IPS-18c (cell line): Measurements from ENCODE around the gene AHI1.

Source experiments
- H3K4me3 ChIP-seq: 2 replicates; pipeline ENCODE4 v1.7.0; 2013; ENCODE audit warnings: low read depth, mild to moderate bottlenecking, low read length, moderate library complexity; ENCODE audit not compliant: insufficient read depth
- H3K9me3 ChIP-seq: one replicate; pipeline ENCODE4 v1.6.1; 2013; ENCODE audit warnings: mild to moderate bottlenecking, low read length, moderate library complexity; ENCODE audit not compliant: control insufficient read depth, insufficient read depth

AHI1 gene

DNA sequence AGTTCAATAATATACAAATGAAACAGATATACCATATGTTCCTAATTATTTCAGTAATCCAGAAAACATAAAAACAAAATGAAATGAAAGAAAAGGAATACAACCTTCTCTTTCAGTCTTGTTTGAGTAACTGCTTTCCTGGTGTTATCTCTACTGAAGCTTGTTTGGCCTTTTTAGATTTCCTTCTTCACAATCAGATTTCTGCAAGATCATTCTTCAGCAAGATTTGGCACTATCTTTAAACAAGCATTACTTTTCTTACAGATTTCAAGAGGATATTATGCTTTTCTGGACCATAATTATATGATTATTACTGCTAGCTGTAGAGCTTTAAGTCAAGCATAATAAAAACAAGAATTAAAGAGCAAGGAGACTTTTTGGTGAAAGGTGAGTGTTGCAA lies 196.2 kb downstream of the AHI1 start:
- no peaks in the 10 kb centered on the region for H3K9me3 ChIP-seq
- H3K4me3 ChIP-seq = no peak overlapping the region

DNA sequence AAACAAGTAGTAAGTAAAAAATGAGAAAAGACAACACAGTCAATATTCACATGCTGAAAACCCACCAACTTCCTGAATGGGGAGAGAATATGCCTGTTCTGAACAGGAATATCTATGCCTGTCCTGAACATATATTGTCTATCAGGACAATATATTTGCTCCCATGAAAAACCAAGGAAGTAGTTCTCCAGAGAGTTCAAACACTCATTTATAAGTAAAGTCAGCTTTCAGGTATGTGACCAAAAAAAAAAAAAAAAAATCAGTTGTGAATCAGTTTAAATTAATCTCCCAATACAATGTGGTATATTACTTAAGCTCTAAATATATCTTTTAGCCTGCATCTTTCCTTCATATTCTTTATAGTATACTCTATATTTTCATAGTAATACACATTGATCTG lies 197.0 kb downstream of the AHI1 start:
- Histone ChIP-seq H3K4me3 (no peak overlapping the region), H3K9me3 (no peaks in the 10 kb centered on the region)

DNA sequence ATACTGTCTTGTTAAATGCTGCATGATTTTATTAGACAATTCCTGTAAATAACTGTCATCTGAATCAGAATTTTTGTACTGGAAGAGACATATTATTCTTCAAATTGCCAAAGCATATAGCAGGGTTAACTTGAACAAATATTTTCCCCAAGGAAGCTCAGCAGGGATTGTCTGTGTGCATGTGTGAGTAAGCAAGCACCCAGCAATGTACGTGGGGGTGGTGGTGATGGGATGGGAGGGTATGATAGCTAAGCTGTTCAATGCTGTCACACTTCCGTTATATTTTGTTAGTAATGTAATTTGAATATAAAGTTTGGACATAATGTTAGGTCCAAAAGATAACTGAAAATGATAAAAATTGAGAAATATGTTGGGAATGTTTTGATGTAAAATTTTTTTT lies 198.3 kb downstream of the AHI1 start:
- Histone ChIP-seq H3K9me3 (no peaks in the 10 kb centered on the region), H3K4me3 (no peak overlapping the region)

GRCh38 chr6:135298455-135298854 lies 199.1 kb downstream of the AHI1 start:
- Histone ChIP-seq H3K4me3 (no peak overlapping the region), H3K9me3 (no peaks in the 10 kb centered on the region)

- no peaks in the 10 kb centered on the region for H3K9me3 ChIP-seq
- H3K4me3 ChIP-seq = no peak overlapping the region
Measured at GRCh38 chr6:135296715-135297114, 200.8 kb downstream of the AHI1 start.

DNA sequence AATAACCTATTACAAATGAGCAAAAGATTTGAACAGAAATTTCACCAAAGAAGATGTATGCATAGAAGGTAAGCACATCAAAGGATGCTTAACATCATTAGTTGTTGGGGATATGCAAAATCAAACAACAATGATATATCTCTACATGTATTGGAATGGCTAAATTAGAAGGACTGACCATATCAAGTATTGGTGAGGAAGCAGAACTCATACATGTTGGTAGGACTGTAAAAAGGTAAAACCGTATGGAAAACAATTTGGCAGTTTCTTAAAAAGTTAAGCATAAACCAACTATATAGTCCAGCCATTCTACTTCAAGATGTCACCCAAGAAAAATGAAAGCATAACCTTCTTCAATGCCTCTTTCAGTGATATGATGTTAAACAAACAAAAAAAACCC lies 202.5 kb downstream of the AHI1 start:
- Histone ChIP-seq H3K4me3 (no peak overlapping the region), H3K9me3 (no peaks in the 10 kb centered on the region)

- Histone ChIP-seq H3K4me3 (no peak overlapping the region), H3K9me3 (no peaks in the 10 kb centered on the region)
Measured at GRCh38 chr6:135291288-135292076, 206.1 kb downstream of the AHI1 start.

DNA sequence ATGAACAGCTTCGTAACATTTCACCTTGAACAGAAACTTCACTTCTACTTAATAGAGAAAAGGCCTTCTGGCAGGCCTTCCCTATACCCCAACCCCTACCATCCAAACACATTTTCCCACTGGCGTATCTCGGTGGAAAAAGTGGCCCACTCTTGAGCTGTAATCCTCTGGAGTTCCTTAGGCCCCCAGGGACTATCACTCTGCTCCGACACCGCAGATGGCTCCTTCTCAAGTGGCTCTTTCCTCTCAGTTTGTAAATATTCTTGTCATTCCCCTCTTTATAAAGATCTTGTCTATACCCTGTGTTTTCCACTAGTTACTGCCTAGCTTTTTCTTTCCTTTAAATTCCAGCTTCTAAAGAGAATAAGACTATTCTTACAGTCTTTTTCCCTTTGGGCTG lies 207.7 kb downstream of the AHI1 start:
- Histone ChIP-seq H3K4me3 (no peak overlapping the region), H3K9me3 (no peaks in the 10 kb centered on the region)

GRCh38 chr6:135286962-135287538 lies 210.5 kb downstream of the AHI1 start:
- no peak overlapping the region for H3K4me3 ChIP-seq
- no peaks in the 10 kb centered on the region for H3K9me3 ChIP-seq

- Histone ChIP-seq H3K9me3 (no peaks in the 10 kb centered on the region), H3K4me3 (no peak overlapping the region)
Measured at GRCh38 chr6:135285165-135285564, 212.4 kb downstream of the AHI1 start.

DNA sequence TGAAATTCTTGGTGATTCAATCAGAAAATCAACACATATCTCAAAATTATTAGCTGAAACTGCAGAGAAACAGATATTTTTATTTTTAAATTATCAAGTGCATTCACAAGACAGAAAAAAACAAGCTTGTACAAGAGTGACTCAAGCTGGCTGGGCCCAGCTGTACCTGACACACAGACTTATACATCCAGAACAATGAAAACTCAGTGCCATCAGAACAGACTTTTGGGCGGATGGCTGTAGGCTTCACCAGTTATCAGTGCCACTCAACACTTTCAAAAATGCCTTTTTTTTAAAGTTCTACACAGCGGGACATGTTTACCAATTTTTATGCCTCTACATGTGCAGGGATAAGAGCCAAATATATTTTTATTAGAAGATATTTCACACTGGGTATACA lies 213.6 kb downstream of the AHI1 start:
- no peak overlapping the region for H3K4me3 ChIP-seq
- H3K9me3 ChIP-seq = no peaks in the 10 kb centered on the region

DNA sequence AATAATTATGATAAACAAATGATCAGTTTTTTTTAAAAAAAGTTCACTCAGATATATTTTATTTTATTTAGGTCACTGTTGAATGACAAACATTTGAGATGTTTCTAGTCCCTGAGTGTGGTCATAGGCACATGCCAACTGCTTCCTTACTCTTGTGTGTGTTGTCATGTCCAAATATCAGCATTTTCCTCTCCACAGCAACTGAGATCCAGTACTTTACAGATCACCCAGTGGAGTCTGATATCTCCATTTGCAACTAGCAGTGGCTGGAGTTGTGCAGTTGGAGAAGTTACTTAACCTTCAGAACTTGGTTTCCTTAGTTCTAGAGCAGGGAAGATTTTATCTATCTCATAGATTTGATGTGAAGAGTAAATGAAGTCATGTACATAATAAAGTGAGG lies 215.1 kb downstream of the AHI1 start:
- no peaks in the 10 kb centered on the region for H3K9me3 ChIP-seq
- H3K4me3 ChIP-seq = no peak overlapping the region

GRCh38 chr6:135281964-135282363 lies 215.6 kb downstream of the AHI1 start:
- Histone ChIP-seq H3K4me3 (no peak overlapping the region), H3K9me3 (no peaks in the 10 kb centered on the region)

- H3K4me3 ChIP-seq = no peak overlapping the region
- H3K9me3 ChIP-seq = no peaks in the 10 kb centered on the region
Measured at GRCh38 chr6:135281227-135281626, 216.3 kb downstream of the AHI1 start.

- Histone ChIP-seq H3K9me3 (no peaks in the 10 kb centered on the region), H3K4me3 (no peak overlapping the region)
Measured at GRCh38 chr6:135280375-135281136, 217.0 kb downstream of the AHI1 start.

GRCh38 chr6:135277422-135277821 lies 220.1 kb downstream of the AHI1 start:
- no peaks in the 10 kb centered on the region for H3K9me3 ChIP-seq
- no peak overlapping the region for H3K4me3 ChIP-seq

GRCh38 chr6:135274561-135275293 lies 222.8 kb downstream of the AHI1 start:
- no peaks in the 10 kb centered on the region for H3K9me3 ChIP-seq
- no peak overlapping the region for H3K4me3 ChIP-seq

DNA sequence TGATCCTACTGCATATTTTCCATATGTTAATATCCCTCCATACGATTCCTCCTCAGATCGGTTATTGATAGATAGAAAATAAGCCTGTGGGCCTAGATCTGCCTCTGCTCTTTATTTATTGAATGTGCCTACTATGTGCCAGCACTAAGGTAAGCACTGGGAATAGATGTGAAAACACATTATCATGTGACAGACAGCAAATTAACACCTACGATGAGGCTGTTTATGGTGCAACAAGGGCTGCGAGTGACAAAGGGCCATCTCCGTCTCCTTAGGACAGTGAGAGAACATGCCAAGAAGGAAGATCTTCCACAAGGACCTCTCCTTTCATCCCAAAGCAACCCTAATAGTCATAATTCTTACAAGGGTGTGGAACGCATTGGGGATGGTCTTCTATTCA lies 225.9 kb downstream of the AHI1 start:
- Histone ChIP-seq H3K4me3 (no peak overlapping the region), H3K9me3 (no peaks in the 10 kb centered on the region)
